CD4-positive, CD25-positive, alpha-beta regulatory T cell (primary cell): ENCODE results near the gene TRIM67. TPM values are rescaled to one million over a fixed set of nuclear protein-coding genes. Genes with fewer than 3 reads are reported as not detected.

Source experiments
- ATAC-seq, 2 donors: fragments of 150-1000 bp; cut with Tn5 transposase; one replicate each; pipeline ENCODE4 v1.10.0; 2021; ENCODE audit warnings: low read depth in 2 of 2, moderate number of reproducible peaks in 2 of 2, moderate library complexity in 1 of 2
- DNase-seq, 3 donors: peaks; one replicate each; pipeline versions ENCODE4 v3.0.0 to v3.0.0-alpha.2; 2012 to 2022; ENCODE audit warnings: mixed read lengths in 1 of 3
- H3K27ac ChIP-seq: one replicate; pipeline ENCODE4 v1.7.0; 2013; ENCODE audit warnings: mild to moderate bottlenecking, low read length; ENCODE audit not compliant: insufficient read depth, poor library complexity, severe bottlenecking
- H3K27me3 ChIP-seq: one replicate; pipeline ENCODE4 v1.7.0; 2013; ENCODE audit warnings: low read length; ENCODE audit not compliant: control insufficient read depth, insufficient read depth
- H3K36me3 ChIP-seq: one replicate; pipeline ENCODE4 v1.7.0; 2013; ENCODE audit warnings: mild to moderate bottlenecking, low read length, moderate library complexity; ENCODE audit not compliant: control insufficient read depth, insufficient read depth
- H3K4me1 ChIP-seq: 2 replicates; pipeline ENCODE4 v1.7.0; 2013; ENCODE audit warnings: mild to moderate bottlenecking, low read length; ENCODE audit not compliant: insufficient read depth, control insufficient read depth, poor library complexity, severe bottlenecking
- H3K4me3 ChIP-seq: one replicate; pipeline ENCODE4 v1.7.0; 2013; ENCODE audit warnings: low read depth, mild to moderate bottlenecking, low read length, moderate library complexity
- H3K9me3 ChIP-seq, 2 experiments: 1 replicate in 1 of 2; 2 replicates in 1 of 2; pipeline ENCODE4 v1.7.0; 2013; ENCODE audit warnings: low read length in 2 of 2, mild to moderate bottlenecking in 1 of 2, moderate library complexity in 1 of 2; ENCODE audit not compliant: control insufficient read depth in 2 of 2
- H3K27ac Mint-ChIP-seq, 3 donors: one replicate each; pipeline ENCODE4 v1.8.0; 2020 to 2022; ENCODE audit warnings: mild to moderate bottlenecking in 3 of 3, mixed read lengths in 3 of 3, moderate library complexity in 2 of 3
- H3K27me3 Mint-ChIP-seq: one replicate; pipeline ENCODE4 v1.8.0; 2022; ENCODE audit warnings: mild to moderate bottlenecking, mixed read lengths
- H3K36me3 Mint-ChIP-seq: one replicate; pipeline ENCODE4 v1.8.0; 2020; ENCODE audit warnings: mixed read lengths
- H3K4me1 Mint-ChIP-seq, 4 donors: one replicate each; pipeline ENCODE4 v1.8.0; 2020 to 2022; ENCODE audit warnings: mixed read lengths in 4 of 4, mild to moderate bottlenecking in 1 of 4
- H3K4me3 Mint-ChIP-seq, 4 donors: one replicate each; pipeline ENCODE4 v1.8.0; 2020 to 2022; ENCODE audit warnings: mild to moderate bottlenecking in 4 of 4, mixed read lengths in 4 of 4, moderate library complexity in 3 of 4
- H3K9me3 Mint-ChIP-seq, 7 donors: one replicate each; pipeline ENCODE4 v1.8.0; 2020 to 2022; ENCODE audit warnings: mixed read lengths in 7 of 7, mild to moderate bottlenecking in 3 of 7, moderate library complexity in 2 of 7
- polyA plus RNA-seq, 4 donors: library from polyadenylated mRNA; unstranded; fragments of 300-500 nt; fragmentation: Illumina TruSeq; gene quantifications; one replicate each; pipeline ENCODE4 v1.2.3, GENCODE V29; 2021
- total RNA-seq: library from RNA; stranded (reverse); gene quantifications from one replicate; pipeline ENCODE4 v1.2.3, GENCODE V29; 2022

The TRIM67 gene
- total and polyA plus RNA-seq, 5 donors from 2014 or later = not detected

- Histone ChIP-seq H3K4me3 (peak within 1 kb of the TSS; percentile 95), H3K9me3 (no peaks in the 10 kb centered on the region), H3K27me3 (no peaks in the 10 kb centered on the region), H3K4me1 (peaks cover 60% of the 10 kb centered on the region), H3K27ac (peak within 1 kb of the TSS; percentile 78), H3K36me3 (peaks cover 28% of the 10 kb centered on the region)
- H3K27me3 Mint-ChIP-seq = no peaks in the 10 kb centered on the region
- peak; percentile 88 to 92 (median 92) for DNase-seq
- H3K9me3 Mint-ChIP-seq = no peaks in the 10 kb centered on the region
- H3K27ac Mint-ChIP-seq = peak within 1 kb of the TSS; percentile 97 to 98 (median 97)
- ATAC-seq = peak; percentile 97
- H3K4me3 Mint-ChIP-seq = peak within 1 kb of the TSS; percentile 96 to 100 (median 98)
- peaks cover 27% of the 10 kb centered on the region for H3K36me3 Mint-ChIP-seq
- peaks cover 37 to 80% (median 64%) of the 10 kb centered on the region in 4 donors for H3K4me1 Mint-ChIP-seq
Observed at GRCh38 chr1:231240883-231241735, 79.3 kb downstream of the TRIM67 start, which contains the start of gene GNPAT. TSS of gene GNPAT (plus strand) at chr1:231241212. CDS start at chr1:231241379, 167 bp downstream.

DNA sequence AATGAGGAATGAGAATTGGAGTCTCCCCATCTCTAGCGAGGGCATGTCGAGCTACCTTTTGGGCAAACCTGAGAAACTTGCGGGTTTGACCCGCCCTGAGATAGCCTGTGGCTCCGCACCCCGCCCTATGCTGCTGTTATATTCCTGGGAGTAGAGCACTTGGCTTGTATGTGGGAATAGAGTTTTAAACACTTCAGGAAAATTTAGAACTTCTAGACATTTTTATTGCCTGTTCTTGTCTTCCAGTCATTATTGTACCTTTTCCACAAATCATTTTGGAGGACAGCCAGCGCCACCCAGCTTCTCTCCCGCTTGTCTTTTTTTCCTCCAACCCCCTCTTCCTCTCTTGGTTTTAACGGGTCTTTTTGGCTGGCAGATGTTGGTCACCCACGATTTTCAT is 79.9 kb downstream of the TRIM67 start:
- DNase-seq = peak in 1 of 3 donors; percentile 23
- no peak for ATAC-seq
- peak overlapping the region; percentile 54 to 97 (median 97) for H3K27ac Mint-ChIP-seq
- H3K36me3 Mint-ChIP-seq = peaks cover 21% of the 10 kb centered on the region
- Histone ChIP-seq H3K27ac (peak overlapping the region; percentile 78), H3K36me3 (peaks cover 26% of the 10 kb centered on the region), H3K4me1 (peaks cover 58% of the 10 kb centered on the region), H3K9me3 (no peaks in the 10 kb centered on the region), H3K4me3 (peak overlapping the region; percentile 95), H3K27me3 (no peaks in the 10 kb centered on the region)
- no peaks in the 10 kb centered on the region for H3K27me3 Mint-ChIP-seq
- no peaks in the 10 kb centered on the region for H3K9me3 Mint-ChIP-seq
- peaks cover 37 to 77% (median 61%) of the 10 kb centered on the region in 4 donors for H3K4me1 Mint-ChIP-seq
- peak overlapping the region; percentile 96 to 100 (median 98) for H3K4me3 Mint-ChIP-seq

DNA sequence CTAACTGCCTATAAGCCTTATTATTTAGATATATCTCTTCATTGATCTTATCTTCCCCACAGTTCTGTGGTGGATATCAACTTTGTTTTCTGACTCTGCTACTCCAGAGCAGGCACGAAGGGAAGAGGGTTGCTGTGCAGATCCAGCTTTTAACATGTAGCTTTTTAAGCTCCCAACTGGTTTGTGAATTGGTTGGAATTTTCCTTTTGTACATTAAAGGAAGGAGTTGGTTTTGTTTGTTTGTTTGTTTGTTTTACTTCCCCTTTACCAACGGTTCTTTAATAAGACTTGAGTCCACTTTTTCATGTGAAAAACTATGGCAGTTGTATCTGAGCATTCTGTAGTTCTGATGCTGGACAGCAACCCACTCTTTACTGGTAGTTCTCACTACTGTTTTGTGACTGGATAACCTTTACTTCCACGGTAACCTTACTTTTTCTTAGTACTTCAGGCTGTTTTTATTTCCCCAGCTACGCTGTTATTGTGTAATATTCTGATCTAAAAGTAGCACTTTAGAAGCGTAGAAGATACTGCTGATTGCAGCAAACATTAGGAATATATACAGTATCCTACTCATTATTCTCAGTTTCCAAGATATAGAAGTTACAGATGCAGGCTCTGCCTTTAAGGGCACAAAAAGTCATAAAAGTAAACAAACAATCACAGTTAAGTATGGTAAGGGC is 80.8 kb downstream of the TRIM67 start:
- peaks cover 17% of the 10 kb centered on the region for H3K36me3 ChIP-seq
- no peaks in the 10 kb centered on the region for H3K27me3 ChIP-seq
- H3K9me3 ChIP-seq = no peaks in the 10 kb centered on the region
- H3K4me1 Mint-ChIP-seq = peaks cover 37 to 74% (median 58%) of the 10 kb centered on the region in 4 donors
- peaks cover 49% of the 10 kb centered on the region for H3K4me1 ChIP-seq
- DNase-seq (peak in 1 of 3 donors; percentile 22), ATAC-seq (no peak)
- peak overlapping the region; percentile 1 to 97 (median 54) for H3K27ac Mint-ChIP-seq
- no peak overlapping the region for H3K27ac ChIP-seq
- peak overlapping the region; percentile 95 for H3K4me3 ChIP-seq
- H3K36me3 Mint-ChIP-seq = peaks cover 18% of the 10 kb centered on the region
- no peaks in the 10 kb centered on the region for H3K27me3 Mint-ChIP-seq
- H3K9me3 Mint-ChIP-seq = no peaks in the 10 kb centered on the region
- peak overlapping the region; percentile 96 to 100 (median 98) for H3K4me3 Mint-ChIP-seq

DNA sequence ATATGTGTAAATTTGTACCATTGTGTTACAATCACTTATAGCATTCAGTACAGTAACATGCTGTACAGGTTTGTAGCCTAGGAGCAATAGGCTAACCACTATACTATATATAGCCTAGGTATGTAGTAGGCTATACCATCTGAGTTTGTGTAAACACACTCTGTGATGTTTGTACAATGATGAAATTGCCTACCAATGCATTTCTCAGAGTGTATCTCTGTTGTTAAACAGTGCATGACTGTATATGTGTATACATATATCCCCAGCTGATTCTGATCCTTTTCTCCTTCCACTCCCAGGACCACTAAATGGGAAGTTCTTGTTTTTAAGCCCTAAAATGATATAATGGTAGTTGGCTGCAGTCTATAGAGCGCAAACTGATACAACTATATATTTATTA is 86.9 kb downstream of the TRIM67 start:
- H3K9me3 Mint-ChIP-seq = no peaks in the 10 kb centered on the region
- no peak overlapping the region for H3K4me3 ChIP-seq
- no peaks in the 10 kb centered on the region for H3K27me3 Mint-ChIP-seq
- H3K4me1 Mint-ChIP-seq = peaks cover 27 to 55% (median 40%) of the 10 kb centered on the region in 4 donors
- peaks cover 31% of the 10 kb centered on the region for H3K36me3 Mint-ChIP-seq
- H3K4me1 ChIP-seq = peaks cover 7% of the 10 kb centered on the region
- ATAC-seq (no peak), DNase-seq (no peak)
- H3K9me3 ChIP-seq = no peaks in the 10 kb centered on the region
- H3K36me3 ChIP-seq = peaks cover 30% of the 10 kb centered on the region
- no peak overlapping the region for H3K27ac ChIP-seq
- no peak overlapping the region for H3K27ac Mint-ChIP-seq
- H3K27me3 ChIP-seq = no peaks in the 10 kb centered on the region
- no peak overlapping the region for H3K4me3 Mint-ChIP-seq

- ATAC-seq (no peak), DNase-seq (no peak)
- Mint-ChIP-seq H3K27ac (peak overlapping the region in 1 of 3 donors; percentile 3), H3K4me3 (no peak overlapping the region), H3K27me3 (no peaks in the 10 kb centered on the region), H3K36me3 (peaks cover 55% of the 10 kb centered on the region), H3K4me1 (peaks cover 18 to 37% (median 33%) of the 10 kb centered on the region in 4 donors), H3K9me3 (peaks cover 0 to 2% (median 0%) of the 10 kb centered on the region in 7 donors)
- peaks cover 43% of the 10 kb centered on the region for H3K36me3 ChIP-seq
- no peaks in the 10 kb centered on the region for H3K4me1 ChIP-seq
- no peak overlapping the region for H3K4me3 ChIP-seq
- no peaks in the 10 kb centered on the region for H3K9me3 ChIP-seq
- H3K27ac ChIP-seq = no peak overlapping the region
- H3K27me3 ChIP-seq = no peaks in the 10 kb centered on the region
Observed at GRCh38 chr1:231252336-231252735, 90.5 kb downstream of the TRIM67 start.

- no peak for DNase-seq
- ATAC-seq = no peak
- Histone ChIP-seq H3K27ac (no peak overlapping the region), H3K36me3 (peaks cover 90% of the 10 kb centered on the region), H3K9me3 (peaks cover 3 to 14% of the 10 kb centered on the region in 2 experiments), H3K27me3 (no peaks in the 10 kb centered on the region), H3K4me1 (no peaks in the 10 kb centered on the region), H3K4me3 (no peak overlapping the region)
- peaks cover 0 to 12% (median 3%) of the 10 kb centered on the region in 7 donors for H3K9me3 Mint-ChIP-seq
- peaks cover 0 to 6% (median 2%) of the 10 kb centered on the region in 4 donors for H3K4me1 Mint-ChIP-seq
- no peak overlapping the region for H3K27ac Mint-ChIP-seq
- H3K27me3 Mint-ChIP-seq = no peaks in the 10 kb centered on the region
- H3K4me3 Mint-ChIP-seq = no peak overlapping the region
- H3K36me3 Mint-ChIP-seq = peaks cover 60% of the 10 kb centered on the region
Observed at GRCh38 chr1:231260351-231260750, 98.5 kb downstream of the TRIM67 start.

GRCh38 chr1:231264642-231265041 is 102.8 kb downstream of the TRIM67 start:
- Histone ChIP-seq H3K4me3 (no peak overlapping the region), H3K27ac (no peak overlapping the region), H3K27me3 (no peaks in the 10 kb centered on the region), H3K36me3 (peaks cover 84% of the 10 kb centered on the region), H3K4me1 (no peaks in the 10 kb centered on the region), H3K9me3 (no peaks in the 10 kb centered on the region)
- Mint-ChIP-seq H3K9me3 (no peaks in the 10 kb centered on the region), H3K27me3 (no peaks in the 10 kb centered on the region), H3K4me1 (no peaks in the 10 kb centered on the region), H3K36me3 (peaks cover 58% of the 10 kb centered on the region), H3K27ac (peak overlapping the region in 1 of 3 donors; percentile 74), H3K4me3 (no peak overlapping the region)
- no peak for DNase-seq
- ATAC-seq = no peak
